Esophagus muscularis mucosa (tissue), 4 donors: ENCODE data around the gene EDDM13.

Source experiments
- CTCF ChIP-seq, 3 experiments: fragments of 200-600 bp in 2 of 3; fragments of 450-650 bp in 1 of 3; sonication (generic) in 2 of 3; IDR thresholded peaks; one replicate each; pipeline ENCODE4 v1.5.1; 2017 to 2019; ENCODE audit warnings: antibody characterized with exemption in 3 of 3, mild to moderate bottlenecking in 2 of 3, moderate library complexity in 1 of 3
- EP300 ChIP-seq: sonication (generic); formaldehyde crosslinking; IDR thresholded peaks from one replicate; pipeline ENCODE4 v1.6.1; 2017; ENCODE audit warnings: antibody characterized with exemption
- POLR2A ChIP-seq: fragments of 450-650 bp; IDR thresholded peaks from one replicate; pipeline ENCODE4 v1.6.1; 2017; ENCODE audit warnings: antibody characterized with exemption, moderate library complexity, mild to moderate bottlenecking, low read depth
- POLR2AphosphoS5 ChIP-seq, 2 donors: sonication (generic); formaldehyde crosslinking; IDR thresholded peaks; one replicate each; pipeline ENCODE4 v1.6.1; 2017; ENCODE audit warnings: antibody characterized with exemption in 2 of 2

- TF ChIP-seq CTCF (IDR thresholded peaks at IDR 0.05) (no peak), POLR2AphosphoS5 (IDR thresholded peaks at IDR 0.05) (no peak), POLR2A (no peak), EP300 (no peak)
Measured at GRCh38 chr19:56245121-56245740, 27.3 kb upstream of the EDDM13 start.
